ENCODE measurements around the gene DGKD.
A peak's percentile ranks its signal among the peaks of the same experiment; 100 is the strongest.
"Not testable (repeated sequence)": the region's sequence is repeated elsewhere in the genome, so short reads cannot be mapped to it uniquely, and the experiment has no call there.

Gene DGKD, protein sequence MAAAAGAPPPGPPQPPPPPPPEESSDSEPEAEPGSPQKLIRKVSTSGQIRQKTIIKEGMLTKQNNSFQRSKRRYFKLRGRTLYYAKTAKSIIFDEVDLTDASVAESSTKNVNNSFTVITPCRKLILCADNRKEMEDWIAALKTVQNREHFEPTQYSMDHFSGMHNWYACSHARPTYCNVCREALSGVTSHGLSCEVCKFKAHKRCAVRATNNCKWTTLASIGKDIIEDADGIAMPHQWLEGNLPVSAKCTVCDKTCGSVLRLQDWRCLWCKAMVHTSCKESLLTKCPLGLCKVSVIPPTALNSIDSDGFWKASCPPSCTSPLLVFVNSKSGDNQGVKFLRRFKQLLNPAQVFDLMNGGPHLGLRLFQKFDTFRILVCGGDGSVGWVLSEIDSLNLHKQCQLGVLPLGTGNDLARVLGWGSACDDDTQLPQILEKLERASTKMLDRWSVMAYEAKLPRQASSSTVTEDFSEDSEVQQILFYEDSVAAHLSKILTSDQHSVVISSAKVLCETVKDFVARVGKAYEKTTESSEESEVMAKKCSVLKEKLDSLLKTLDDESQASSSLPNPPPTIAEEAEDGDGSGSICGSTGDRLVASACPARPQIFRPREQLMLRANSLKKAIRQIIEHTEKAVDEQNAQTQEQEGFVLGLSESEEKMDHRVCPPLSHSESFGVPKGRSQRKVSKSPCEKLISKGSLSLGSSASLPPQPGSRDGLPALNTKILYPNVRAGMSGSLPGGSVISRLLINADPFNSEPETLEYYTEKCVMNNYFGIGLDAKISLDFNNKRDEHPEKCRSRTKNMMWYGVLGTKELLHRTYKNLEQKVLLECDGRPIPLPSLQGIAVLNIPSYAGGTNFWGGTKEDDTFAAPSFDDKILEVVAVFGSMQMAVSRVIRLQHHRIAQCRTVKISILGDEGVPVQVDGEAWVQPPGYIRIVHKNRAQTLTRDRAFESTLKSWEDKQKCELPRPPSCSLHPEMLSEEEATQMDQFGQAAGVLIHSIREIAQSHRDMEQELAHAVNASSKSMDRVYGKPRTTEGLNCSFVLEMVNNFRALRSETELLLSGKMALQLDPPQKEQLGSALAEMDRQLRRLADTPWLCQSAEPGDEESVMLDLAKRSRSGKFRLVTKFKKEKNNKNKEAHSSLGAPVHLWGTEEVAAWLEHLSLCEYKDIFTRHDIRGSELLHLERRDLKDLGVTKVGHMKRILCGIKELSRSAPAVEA

GRCh38 chr2:233353769-233354499 is at the start of gene DGKD:
Gene DGKD, plus strand, starts transcription at chr2:233354494. Its CDS starts 25 bp downstream, at chr2:233354519.
- peak; percentile 65 for DNase-seq (ENCODE audit: low spot score)

DNA sequence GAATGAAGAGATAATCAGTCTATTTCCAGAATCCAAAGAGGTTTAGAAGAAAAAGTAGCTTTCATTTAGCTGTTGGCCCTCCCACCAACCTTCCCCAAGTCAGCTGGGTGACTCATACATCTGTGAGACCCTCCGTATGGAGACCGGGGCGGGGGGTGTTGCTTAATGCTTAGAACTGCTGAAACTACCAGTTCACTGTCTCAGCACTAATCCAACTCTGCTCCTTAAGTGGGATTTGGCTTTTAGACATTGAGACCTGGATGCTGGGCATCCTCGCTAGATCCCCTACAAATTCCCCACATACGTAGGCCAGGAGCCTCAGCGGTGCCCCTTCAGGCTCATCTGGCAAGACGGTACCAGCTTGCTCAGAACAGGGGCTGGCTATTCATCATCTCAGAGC is 46.7 kb upstream of the DGKD start, which contains the start of gene SAG:
SAG (plus strand) TSS at position 252 of the 400 bp plus-strand sequence. CDS start 1,374 bp downstream, outside the sequence.
- no peak for DNase-seq (ENCODE audit: low spot score)

- DNase-seq (ENCODE audit: low spot score): no peak
Observed at GRCh38 chr2:233311241-233311926, 42.9 kb upstream of the DGKD start.

DNA sequence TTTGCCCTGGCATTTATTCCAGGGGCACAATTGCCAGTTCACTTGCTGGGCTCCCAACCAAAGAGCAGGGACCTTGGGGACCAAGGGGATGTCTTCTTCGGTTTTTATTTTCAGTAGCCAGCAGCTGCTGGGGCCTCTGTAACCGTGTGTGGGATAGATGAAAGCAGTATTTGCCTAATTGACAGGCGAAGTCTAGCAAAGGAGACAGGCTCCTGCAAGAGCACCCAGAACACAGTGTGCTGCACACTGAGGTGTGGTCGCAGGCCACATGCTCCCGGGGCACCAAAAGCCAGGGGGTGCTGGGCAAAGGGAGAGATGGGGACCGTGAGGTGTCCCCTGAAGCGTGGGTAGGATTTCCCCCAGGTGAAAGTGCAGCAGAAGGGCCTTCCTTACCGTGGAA is 41.4 kb upstream of the DGKD start:
- DNase-seq (ENCODE audit: low spot score): no peak

- DNase-seq (ENCODE audit: low spot score): no peak
Observed at GRCh38 chr2:233314180-233314925, 39.9 kb upstream of the DGKD start.

DNA sequence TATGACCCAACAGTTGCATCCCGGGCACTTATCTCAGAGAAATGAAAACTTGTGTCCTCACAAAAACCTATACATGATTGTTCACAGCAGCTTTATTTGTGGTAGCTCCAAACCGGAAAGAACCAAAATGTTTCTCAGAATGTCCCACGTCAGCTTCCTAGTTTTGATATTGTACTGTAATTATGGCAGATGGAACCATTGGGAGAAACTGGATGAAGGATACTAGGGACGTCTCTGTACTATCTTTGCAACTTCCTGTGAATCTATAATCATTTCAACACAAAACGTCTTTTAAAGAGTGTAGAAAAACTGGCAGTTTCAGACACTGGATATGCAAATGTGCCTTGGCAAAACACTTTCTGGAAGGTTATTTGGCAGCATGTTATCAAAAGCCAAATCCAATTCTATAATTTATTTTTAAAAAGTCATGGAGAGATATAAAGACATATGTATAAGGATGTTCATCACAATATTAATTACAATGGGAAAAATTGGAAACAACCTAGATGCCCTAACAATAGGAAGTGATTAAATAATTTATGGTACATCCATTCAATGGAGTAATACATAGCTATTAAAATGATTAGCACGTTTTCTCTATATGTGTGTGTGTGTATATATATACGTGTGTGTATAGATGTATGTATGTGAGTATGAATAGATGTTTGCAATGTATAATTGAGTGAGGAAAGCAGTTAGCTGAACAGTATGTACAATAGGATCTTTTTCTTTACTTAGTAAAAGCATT is 36.9 kb upstream of the DGKD start:
- no peak for DNase-seq (ENCODE audit: low spot score)

DNA sequence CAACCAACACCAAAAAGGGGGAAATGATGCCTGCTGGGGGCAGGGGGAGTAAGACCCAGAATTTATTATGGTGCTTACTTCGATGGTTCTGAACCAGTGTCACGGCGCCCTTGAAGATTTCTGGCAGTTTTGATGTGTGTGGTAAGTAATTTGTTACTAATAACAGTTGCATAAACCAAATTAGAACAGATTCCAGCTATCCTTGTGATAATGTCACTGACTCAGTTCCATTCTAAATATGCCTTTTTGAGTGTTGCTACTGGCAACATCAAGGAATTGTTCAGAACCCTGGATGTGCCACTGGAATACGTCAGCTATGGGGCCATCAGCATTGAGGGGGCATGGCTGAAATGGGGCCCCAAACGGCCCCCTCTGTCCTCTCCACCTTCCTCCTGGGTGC is 35.0 kb upstream of the DGKD start:
- DNase-seq (ENCODE audit: low spot score): no peak

DNA sequence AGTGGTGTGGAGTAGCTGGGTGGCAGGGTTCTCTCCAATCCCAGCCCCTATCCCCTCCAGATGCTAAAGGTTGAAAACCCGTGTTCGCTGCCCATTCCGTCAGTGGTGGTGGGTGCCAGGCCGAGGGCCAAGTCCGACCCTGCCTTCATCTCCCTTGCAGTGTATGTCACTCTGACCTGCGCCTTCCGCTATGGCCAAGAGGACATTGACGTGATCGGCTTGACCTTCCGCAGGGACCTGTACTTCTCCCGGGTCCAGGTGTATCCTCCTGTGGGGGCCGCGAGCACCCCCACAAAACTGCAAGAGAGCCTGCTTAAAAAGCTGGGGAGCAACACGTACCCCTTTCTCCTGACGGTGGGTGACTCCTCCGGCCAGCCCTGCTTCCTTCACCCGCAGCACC is 33.8 kb upstream of the DGKD start:
- no peak for DNase-seq (ENCODE audit: low spot score)

- DNase-seq (ENCODE audit: low spot score): no peak
Observed at GRCh38 chr2:233321166-233321565, 33.1 kb upstream of the DGKD start.

DNA sequence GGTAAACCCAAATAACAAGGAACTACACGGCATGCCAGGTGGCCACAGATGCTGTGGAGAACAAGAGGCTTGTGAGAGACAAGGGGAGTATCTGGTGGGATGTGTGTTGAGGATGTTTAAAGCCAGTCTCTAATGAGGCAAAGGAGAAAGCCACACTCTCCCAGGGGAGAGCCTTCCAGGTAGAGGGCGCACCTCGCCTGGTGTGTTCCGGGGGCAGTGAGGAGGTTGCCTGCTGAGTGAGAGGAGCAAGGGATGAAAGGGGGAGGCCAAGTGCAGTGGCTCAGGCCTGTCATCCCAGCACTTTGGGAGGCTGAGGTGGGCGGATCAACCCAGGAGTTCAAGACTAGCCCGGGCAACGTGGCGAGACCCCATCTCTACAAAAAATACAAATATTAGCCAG is 30.4 kb upstream of the DGKD start:
- no peak for DNase-seq (ENCODE audit: low spot score)

GRCh38 chr2:233325256-233325655 is 29.0 kb upstream of the DGKD start:
- no peak for DNase-seq (ENCODE audit: low spot score)

GRCh38 chr2:233325814-233326213 is 28.5 kb upstream of the DGKD start:
- DNase-seq (ENCODE audit: low spot score): no peak

GRCh38 chr2:233326500-233326899 is 27.8 kb upstream of the DGKD start:
- DNase-seq (ENCODE audit: low spot score): no peak

DNA sequence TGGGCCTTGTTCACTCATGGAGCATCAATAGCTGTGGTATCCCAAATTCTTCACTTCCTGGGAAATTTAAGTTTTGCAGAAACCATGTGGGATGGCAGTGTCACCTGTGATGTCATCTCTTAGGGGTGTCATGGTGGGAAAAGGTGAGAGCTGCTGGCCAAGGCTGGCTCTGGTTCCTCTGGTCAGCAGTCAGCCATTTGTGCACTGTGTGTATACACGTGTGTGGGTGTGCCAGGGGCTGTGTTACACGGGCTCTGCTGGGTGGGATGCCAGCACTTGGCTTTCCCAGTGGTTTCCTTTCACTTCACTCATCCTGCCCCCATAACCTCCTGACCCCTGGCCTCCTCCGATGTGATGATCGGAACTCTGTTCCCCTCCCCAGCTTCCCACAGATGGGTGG is 25.4 kb upstream of the DGKD start:
- DNase-seq (ENCODE audit: low spot score): no peak

- no peak for DNase-seq (ENCODE audit: low spot score)
Observed at GRCh38 chr2:233329489-233330135, 24.7 kb upstream of the DGKD start.

DNA sequence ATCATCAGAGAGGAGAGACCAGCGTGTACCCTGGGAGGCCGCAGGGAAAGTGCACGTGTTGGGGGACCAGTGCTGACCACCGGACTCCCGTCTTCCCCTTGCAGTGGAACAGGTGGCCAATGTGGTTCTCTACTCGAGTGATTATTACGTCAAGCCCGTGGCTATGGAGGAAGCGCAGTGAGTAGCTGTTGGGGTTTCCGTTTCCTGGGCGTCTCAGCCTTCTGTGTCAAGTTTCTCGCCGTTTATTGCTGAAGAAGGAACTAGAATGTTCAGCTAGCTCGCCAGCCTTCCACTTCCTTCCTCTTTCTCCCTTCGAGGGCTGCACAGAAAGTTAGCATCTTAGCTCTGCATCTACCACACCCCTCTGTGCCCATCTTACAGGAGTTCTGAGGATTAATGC is 22.8 kb upstream of the DGKD start:
- peak; percentile 77 for DNase-seq (ENCODE audit: low spot score)

DNA sequence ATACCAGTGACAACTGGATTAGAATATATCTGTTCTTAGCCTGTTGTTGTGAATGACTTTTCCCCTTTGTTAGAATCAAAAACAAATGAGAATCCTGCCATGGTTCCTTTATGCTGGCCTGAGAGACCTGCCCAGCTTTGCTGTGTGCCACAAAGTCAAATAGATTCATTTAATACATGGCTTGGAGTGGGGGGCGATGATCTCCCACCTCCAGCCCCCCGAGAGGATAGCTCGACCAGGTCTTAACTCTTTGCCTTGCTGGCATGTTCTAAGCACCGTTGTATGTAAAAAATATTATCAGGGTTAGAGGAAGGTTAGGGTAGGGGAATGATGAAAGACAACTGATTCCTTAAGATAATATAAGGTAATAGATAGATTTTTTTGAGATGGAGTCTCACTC is 22.2 kb upstream of the DGKD start:
- DNase-seq (ENCODE audit: low spot score): no peak

GRCh38 chr2:233334915-233335314 is 19.4 kb upstream of the DGKD start:
- DNase-seq (ENCODE audit: low spot score): no peak

GRCh38 chr2:233336091-233336490 is 18.2 kb upstream of the DGKD start:
- not testable (repeated sequence) for DNase-seq (ENCODE audit: low spot score)
